HPDE6-E6E7 (cell line): ENCODE results near the gene ZSCAN2.

Source experiments
- DNase-seq: peaks from one replicate; pipeline ENCODE4 v3.0.0; 2011; ENCODE audit warnings: missing footprints; ENCODE audit errors: extremely low spot score

The ZSCAN2 gene

GRCh38 chr15:84668221-84668982 lies 67.6 kb downstream of the ZSCAN2 start:
- no peak for DNase-seq

GRCh38 chr15:84669726-84670125 lies 68.9 kb downstream of the ZSCAN2 start:
- DNase-seq = no peak

GRCh38 chr15:84671211-84671610 lies 70.4 kb downstream of the ZSCAN2 start:
- DNase-seq = no peak
